H1 (cell line): ENCODE data around the gene PRF1. TPM values are rescaled to one million over a fixed set of nuclear protein-coding genes. Genes with fewer than 3 reads are reported as not detected.

ENCODE experiments used
- CHD7 ChIP-seq: fragments of 300-600 bp; sonication (generic); IDR thresholded peaks from 2 replicates; pipeline ENCODE4 v1.7.1; 2012; ENCODE audit warnings: low read length, moderate library complexity, mild to moderate bottlenecking, inconsistent platforms; ENCODE audit not compliant: insufficient replicate concordance
- CTBP2 ChIP-seq: IDR thresholded peaks from 2 replicates; pipeline ENCODE4 v1.7.0; 2011; ENCODE audit warnings: borderline replicate concordance, mild to moderate bottlenecking, moderate library complexity, mixed read lengths, low read length; ENCODE audit not compliant: insufficient read depth, insufficient read length
- GTF2F1 ChIP-seq: IDR thresholded peaks from 2 replicates; pipeline ENCODE4 v1.6.1; 2012; ENCODE audit warnings: low read depth, low read length, improper control_type of control experiment, borderline replicate concordance
- PHF8 ChIP-seq: fragments of 200-600 bp; sonication (generic); conservative IDR thresholded peaks from 2 replicates; pipeline ENCODE4 v1.7.1; 2012; ENCODE audit warnings: low read depth, mild to moderate bottlenecking, inconsistent platforms, low read length, moderate library complexity
- RNF2 ChIP-seq: fragments of 200-900, 300-1000 bp; sonication (generic); IDR thresholded peaks from 2 replicates; pipeline ENCODE4 v1.7.1; 2016; ENCODE audit warnings: borderline replicate concordance, low read depth, mild to moderate bottlenecking, antibody characterized with exemption, low read length; ENCODE audit not compliant: poor library complexity, severe bottlenecking; ENCODE audit errors: missing control alignments
- RXRA ChIP-seq: IDR thresholded peaks from 2 replicates; pipeline ENCODE4 v1.6.1; 2011; ENCODE audit warnings: low read depth, mild to moderate bottlenecking, low read length, moderate library complexity; ENCODE audit not compliant: insufficient read depth
- polyA plus RNA-seq, 7 experiments: library from polyadenylated mRNA; depleted of rRNA in 3 of 7; stranded (reverse) in 5 of 7; unstranded in 2 of 7; fragments of >200 nt in 5 of 7; fragments of 200-250 nt in 2 of 7; gene quantifications; 1 replicate in 5 of 7; 2 replicates in 1 of 7; 4 replicates in 1 of 7; pipeline versions ENCODE4 v1.2.1 to v1.2.3, GENCODE V29; 2011 to 2013; ENCODE audit warnings: missing spikeins in 2 of 7, mixed read lengths in 2 of 7
- total RNA-seq: library from RNA; stranded (reverse); fragmentation: NEBNext Ultra II Directional; extraction: Animal tissue kit (Norgen Biotek cat#: 25700); gene quantifications from 2 replicates; pipeline ENCODE4 v1.2.1, GENCODE V29; 2021

The PRF1 gene
- total and polyA plus RNA-seq, 2 of the 8 experiments (the other 6 are each of a cell fraction or from before 2014, with no cell fraction given), result 0.15 TPM; not detected in 1

DNA sequence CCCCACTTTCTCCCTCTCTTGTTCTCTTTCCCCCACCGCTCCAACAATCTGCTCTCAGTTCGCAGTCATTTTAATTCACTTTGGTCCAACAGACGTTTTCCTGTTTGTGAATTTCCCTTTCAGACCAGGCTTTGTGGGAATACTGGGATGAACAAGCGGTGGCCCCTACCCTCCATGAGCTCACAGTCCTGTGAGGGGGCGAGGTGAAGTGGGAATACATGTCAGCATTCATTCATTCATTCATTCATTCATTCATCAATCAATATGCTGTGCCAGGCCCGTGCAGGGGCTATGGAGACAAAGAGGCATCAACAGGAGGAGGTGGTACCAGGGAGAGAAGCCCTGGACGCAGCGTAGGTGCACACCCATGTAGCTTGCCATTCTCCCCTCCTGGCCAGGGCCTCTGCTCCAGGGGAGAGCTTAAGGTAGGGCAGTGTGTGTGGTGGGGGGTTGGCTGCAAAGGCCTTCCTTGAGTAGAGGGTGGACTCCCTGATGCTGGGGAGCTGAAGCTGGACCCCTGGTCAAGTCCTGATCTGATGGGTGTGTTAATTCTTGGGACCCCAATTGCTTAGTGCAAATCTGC is 16.1 kb downstream of the PRF1 start (continued):
- TF ChIP-seq GTF2F1 (no peak), CHD7 (no peak), RXRA (no peak), RNF2 (no peak), CTBP2 (no peak), PHF8 (no peak)
